Activated CD4-positive, CD25-positive, alpha-beta regulatory T cell treated with anti-CD3 and anti-CD28 coated beads, Interleukin-2, amount 50 U/mL, for 72 hours (primary cell): ENCODE measurements around the gene LYSMD2.

Experiments
- DNase-seq: peaks from one replicate; pipeline ENCODE4 v3.0.0; 2021

Gene LYSMD2

DNA sequence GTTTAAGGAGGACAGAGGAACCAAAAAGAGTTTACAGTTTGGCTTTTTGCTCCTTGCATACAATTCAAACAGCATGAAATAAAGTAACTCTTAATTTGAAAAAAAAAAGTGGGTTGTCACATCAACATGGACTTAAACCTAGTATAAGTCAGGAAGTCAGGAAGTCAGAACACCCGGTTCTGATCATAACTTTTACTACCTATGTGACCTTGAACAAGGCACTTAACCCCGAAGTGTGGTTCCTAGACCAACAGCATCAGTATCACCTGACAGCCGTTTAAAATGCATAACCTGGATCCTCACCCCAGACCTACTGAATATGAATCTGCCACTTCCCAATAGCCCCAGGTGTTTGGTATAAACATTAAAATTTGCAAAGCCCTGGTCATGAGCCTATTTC, 18.7 kb downstream of the LYSMD2 start:
- no peak for DNase-seq

GRCh38 chr15:51718219-51718618, 19.2 kb downstream of the LYSMD2 start:
- no peak for DNase-seq

GRCh38 chr15:51714911-51715310, 22.5 kb downstream of the LYSMD2 start:
- DNase-seq = no peak

GRCh38 chr15:51714162-51714561, 23.3 kb downstream of the LYSMD2 start:
- no peak for DNase-seq

DNA sequence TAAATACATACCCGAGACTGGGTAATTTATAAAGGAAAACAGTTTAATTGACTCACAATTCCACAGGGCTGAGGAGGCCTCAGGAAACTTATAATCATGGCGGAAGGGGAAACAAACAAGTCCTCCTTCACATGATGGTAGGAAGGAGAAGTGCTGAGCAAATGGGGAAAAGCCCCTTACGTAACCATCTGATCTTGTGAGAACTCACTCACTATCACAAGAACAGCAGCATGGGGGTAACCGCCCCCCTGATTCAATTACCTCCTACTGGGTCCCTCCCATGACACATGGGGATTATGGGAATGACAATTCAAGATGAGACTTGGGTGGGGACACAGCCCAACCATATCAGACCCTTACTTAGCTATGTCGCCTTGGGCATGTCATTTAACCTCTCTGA, 28.4 kb downstream of the LYSMD2 start:
- no peak for DNase-seq

DNA sequence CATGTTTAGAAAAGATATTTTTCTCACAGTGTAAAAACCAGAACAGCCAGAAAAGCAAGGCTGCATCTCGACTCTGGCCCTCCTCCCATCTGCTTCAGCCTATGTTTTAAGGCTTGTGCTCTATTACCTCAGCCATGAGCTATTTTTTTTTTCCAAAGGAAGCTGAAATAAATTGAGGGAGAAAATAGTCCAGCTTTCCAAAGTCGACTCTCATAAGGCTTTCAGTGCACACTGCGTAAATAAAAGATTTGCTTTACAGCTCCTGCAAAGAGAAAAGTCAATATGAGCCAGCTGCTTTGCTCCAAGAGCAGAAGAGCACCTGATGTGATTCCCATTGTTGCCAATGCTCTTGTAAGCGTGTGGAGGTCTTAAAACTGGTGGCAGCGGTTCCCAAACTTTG, 29.4 kb downstream of the LYSMD2 start:
- DNase-seq = no peak

GRCh38 chr15:51706926-51707608, 30.4 kb downstream of the LYSMD2 start:
- DNase-seq = no peak

DNA sequence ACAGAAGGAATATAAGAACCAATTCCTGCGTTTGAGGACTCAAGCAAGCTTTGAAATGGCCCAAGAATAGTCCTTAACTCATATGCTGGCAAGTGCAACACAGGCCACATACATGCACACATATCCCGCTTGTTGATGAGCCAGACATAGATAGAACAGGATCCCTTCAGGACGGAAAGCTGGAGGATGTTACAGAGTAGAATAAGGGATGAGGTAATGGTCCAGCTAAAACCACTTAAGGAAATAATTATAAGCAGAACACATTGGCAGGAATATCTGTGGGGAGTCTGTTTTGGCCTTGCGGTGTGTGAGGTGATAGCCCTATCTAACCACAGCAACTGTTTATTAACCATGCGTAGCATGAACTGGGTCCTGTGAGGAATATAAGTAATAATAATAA, 31.2 kb downstream of the LYSMD2 start:
- no peak for DNase-seq

DNA sequence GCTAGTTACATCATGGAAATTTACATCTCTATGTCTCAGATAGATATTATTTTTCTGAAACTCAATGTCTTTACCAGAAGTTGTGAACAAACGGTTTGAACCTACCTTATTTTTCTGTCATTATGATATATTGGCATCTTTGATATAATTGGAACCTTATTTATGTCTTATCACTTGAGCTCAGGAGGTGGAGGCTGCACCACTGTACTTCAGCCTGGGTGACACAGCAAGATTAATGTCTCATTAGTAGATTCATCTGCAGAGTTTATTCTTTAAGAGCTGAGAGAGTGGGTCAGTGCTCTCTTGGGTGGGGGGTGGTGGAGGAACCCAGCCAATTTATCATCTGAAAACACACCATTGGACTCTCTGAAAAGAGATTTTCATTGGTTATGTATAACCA, 34.7 kb downstream of the LYSMD2 start:
- DNase-seq = no peak

GRCh38 chr15:51699373-51699772, 38.1 kb downstream of the LYSMD2 start:
- no peak for DNase-seq

GRCh38 chr15:51697163-51697562, 40.3 kb downstream of the LYSMD2 start:
- no peak for DNase-seq

DNA sequence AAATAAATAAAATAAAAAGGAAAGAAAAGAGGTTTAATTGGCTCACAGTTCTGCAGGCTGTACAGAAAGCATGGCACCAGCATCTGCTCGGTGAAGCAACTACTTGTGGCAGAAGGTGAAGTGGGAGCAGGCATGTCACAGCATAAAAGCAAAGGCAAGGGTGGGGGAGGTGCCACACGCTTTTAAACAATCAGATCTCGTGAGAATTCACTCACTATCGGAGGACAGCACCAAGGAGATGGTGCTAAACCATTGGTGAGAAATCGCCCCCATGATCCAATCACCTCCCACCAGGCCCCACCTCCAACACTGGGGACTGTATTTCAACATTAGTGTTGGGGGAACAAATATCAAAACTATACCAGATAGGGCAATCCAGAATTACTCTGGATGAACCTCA, 40.9 kb downstream of the LYSMD2 start:
- no peak for DNase-seq

DNA sequence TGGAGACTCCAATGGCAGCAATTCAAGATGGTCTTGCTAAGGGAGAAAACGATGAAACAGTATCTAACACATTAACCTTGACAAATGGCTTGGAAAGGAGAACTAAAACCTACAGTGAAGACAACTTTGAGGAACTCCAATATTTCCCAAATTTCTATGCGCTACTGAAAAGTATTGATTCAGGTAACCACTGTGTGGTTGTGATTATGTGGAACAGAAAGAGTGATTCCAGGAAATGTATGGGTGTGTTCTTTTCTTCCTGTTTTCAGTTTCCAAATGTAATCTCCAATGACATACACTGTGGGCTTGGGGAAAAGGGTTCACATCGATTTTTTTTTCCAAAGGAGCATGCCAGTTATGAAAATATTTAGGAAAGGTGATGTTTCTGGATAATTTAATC, 45.3 kb downstream of the LYSMD2 start:
- no peak for DNase-seq

- no peak for DNase-seq
Observed at GRCh38 chr15:51688863-51689262, 48.6 kb downstream of the LYSMD2 start.

DNA sequence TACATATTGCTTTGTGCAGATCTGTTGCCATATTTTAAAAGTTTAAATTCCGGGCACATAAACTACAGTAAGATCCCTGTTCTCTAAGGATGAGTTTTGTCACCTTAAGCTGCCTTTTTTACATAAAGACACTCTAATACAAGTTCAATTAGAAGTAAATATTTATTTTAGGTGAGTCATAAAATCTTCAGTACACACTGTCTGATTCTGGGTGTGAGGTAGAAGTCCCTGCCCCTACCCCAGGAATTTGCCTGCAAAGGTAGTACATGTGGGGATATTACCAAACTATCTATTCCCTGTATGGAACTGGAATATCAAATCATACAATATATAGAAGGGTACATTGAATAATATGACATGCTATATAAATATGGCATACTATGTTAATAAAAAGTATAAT, 49.9 kb downstream of the LYSMD2 start:
- no peak for DNase-seq

DNA sequence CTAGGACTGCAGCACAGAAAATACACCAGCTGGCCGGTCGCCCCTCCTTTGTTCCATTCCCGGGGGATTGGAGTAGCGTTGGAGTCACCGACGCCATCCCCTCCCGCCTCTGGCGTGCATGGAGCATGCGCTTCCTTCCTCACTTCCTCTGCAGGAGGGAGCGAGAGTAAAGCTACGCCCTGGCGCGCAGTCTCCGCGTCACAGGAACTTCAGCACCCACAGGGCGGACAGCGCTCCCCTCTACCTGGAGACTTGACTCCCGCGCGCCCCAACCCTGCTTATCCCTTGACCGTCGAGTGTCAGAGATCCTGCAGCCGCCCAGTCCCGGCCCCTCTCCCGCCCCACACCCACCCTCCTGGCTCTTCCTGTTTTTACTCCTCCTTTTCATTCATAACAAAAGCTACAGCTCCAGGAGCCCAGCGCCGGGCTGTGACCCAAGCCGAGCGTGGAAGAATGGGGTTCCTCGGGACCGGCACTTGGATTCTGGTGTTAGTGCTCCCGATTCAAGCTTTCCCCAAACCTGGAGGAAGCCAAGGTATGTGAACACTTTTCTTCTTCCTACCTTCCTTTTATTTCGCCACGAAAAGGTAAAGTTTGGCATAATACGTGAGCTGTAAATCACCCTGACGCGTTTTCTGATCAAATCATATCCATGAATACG, 56.0 kb downstream of the LYSMD2 start, which contains the start of gene SCG3:
SCG3 (plus strand) TSS at position 201 of the 661 bp plus-strand sequence; CDS start at position 454, 253 bp downstream.
- peak; percentile 63 for DNase-seq

DNA sequence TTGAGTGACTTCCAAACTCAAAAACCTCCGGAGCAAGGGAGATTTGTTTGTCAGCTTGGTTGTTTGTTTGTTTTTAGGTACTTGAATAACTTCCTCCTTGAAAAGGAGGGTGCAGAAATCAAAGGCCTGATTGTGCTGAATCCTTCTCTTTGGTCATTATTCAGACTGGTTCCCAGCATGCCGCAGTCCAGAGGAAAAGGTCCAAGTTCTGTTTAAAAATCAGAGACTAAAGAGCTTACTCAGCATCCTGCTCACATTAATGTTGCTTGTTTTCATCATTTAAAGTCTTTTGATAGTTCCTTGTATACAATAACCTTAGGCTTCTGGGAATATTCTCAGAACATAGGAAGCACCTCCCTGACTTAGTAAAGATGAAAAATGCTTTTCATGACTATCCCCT, 57.1 kb downstream of the LYSMD2 start:
- DNase-seq = no peak

DNA sequence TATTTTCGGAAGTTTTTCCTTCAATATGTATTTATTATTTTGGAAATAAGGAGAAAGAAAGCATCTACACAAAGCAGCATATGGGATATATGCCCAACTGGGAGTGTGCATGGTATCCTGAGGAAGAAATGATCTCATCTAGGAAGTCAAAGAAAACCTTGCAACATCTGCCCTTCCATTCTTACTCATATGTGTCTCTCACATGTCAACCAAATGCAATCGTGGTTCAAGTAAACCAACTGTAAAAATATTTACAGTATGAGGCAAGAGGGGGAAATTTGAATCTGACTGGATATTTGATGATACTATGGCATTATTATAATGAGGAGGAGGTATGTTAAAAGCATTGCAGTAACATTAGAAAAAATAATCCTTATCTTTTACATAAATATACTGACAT, 59.4 kb downstream of the LYSMD2 start:
- DNase-seq = no peak

DNA sequence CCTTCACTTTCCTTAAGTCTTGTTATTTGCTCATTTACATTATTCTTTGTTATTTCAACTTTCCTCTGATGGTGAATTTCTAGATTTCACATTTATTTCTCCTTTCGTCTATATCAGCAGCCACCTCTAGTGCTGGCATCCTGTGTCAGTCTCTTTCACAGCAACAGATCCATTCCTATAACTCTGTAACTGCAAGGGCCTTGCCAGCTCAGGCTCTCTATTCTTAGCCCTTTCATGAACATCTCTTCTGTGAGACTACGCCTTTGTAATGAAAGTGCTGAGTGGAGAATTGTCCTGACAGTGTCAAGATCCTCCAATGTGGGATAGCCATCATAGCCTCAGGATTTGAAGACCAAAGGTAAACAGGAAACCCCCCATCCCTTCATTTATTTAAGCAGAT, 60.0 kb downstream of the LYSMD2 start:
- no peak for DNase-seq

GRCh38 chr15:51677021-51677420, 60.4 kb downstream of the LYSMD2 start:
- DNase-seq = no peak

GRCh38 chr15:51675234-51675633, 62.2 kb downstream of the LYSMD2 start:
- DNase-seq = no peak
